SK-N-SH (cell line): ENCODE results near the gene MPDU1. TPM values are rescaled to one million over a fixed set of nuclear protein-coding genes. Genes with fewer than 3 reads are reported as not detected.

Source experiments
- CTCF ChIA-PET: fragments of 300-600, 350-600 bp; formaldehyde crosslinking; extraction: SDS; loops from one replicate; lab custom pipeline; 2021; lab: Yijun Ruan, JAX
- POLR2A ChIA-PET: fragments of 350-600 bp; sonication (Branson Sonifier 250); formaldehyde crosslinking; extraction: SDS; loops from one replicate; lab custom pipeline; 2020; ENCODE audit warnings: antibody characterized with exemption, inconsistent platforms; lab: Yijun Ruan, JAX
- DNase-seq: peaks from one replicate; pipeline ENCODE4 v3.0.0; 2012
- H2AFZ ChIP-seq: fragments of 200-600 bp; sonication (generic); 2 replicates; pipeline ENCODE4 v1.8.1; 2016; ENCODE audit warnings: antibody characterized with exemption, mild to moderate bottlenecking, low read depth
- H3F3A ChIP-seq: fragments of 200-600 bp; sonication (generic); replicated peaks from 2 replicates; pipeline ENCODE3; 2016; ENCODE audit warnings: antibody characterized with exemption, mild to moderate bottlenecking; ENCODE audit not compliant: insufficient read depth
- H3K27ac ChIP-seq, 2 experiments: fragments of 200-500 bp in 1 of 2; fragments of 200-600 bp in 1 of 2; sonication (Bioruptor generic) in 1 of 2; sonication (generic), shearing (Covaris generic) in 1 of 2; 2 replicates each; pipeline versions ENCODE4 v1.5.1 to v1.6.1; 2014 to 2016; ENCODE audit warnings: low read depth in 2 of 2, inconsistent platforms in 1 of 2, low read length in 1 of 2, mild to moderate bottlenecking in 1 of 2, mixed read lengths in 1 of 2
- H3K27me3 ChIP-seq: fragments of 200-600 bp; sonication (generic), shearing (Covaris generic); 2 replicates; pipeline ENCODE4 v1.6.1; 2016; ENCODE audit warnings: mixed run types; ENCODE audit not compliant: insufficient read depth
- H3K36me3 ChIP-seq, 2 experiments: fragments of 200-500 bp in 1 of 2; fragments of 200-600 bp in 1 of 2; sonication (Bioruptor generic) in 1 of 2; sonication (generic) in 1 of 2; replicated peaks in 1 of 2; 2 replicates each; pipeline versions ENCODE3 to v1.5.1; 2014 to 2016; ENCODE audit warnings: low read length in 1 of 2, mild to moderate bottlenecking in 1 of 2; ENCODE audit not compliant: insufficient read depth in 2 of 2, control insufficient read depth in 1 of 2
- H3K4me1 ChIP-seq, 2 experiments: fragments of 200-500 bp in 1 of 2; fragments of 200-600 bp in 1 of 2; sonication (Bioruptor generic) in 1 of 2; sonication (generic), shearing (Covaris generic) in 1 of 2; 2 replicates each; pipeline versions ENCODE4 v1.5.1 to v1.6.1; 2014 to 2016; ENCODE audit warnings: low read depth in 1 of 2, low read length in 1 of 2, mixed run types in 1 of 2; ENCODE audit not compliant: insufficient read depth in 2 of 2, control insufficient read depth in 1 of 2
- H3K4me2 ChIP-seq: fragments of 200-600 bp; sonication (generic), shearing (Covaris generic); 2 replicates; pipeline ENCODE4 v1.6.1; 2017; ENCODE audit warnings: mixed run types
- H3K4me3 ChIP-seq, 2 experiments: fragments of 200-500 bp in 1 of 2; fragments of 200-600 bp in 1 of 2; sonication (Bioruptor generic) in 1 of 2; sonication (generic), shearing (Covaris generic) in 1 of 2; 2 replicates each; pipeline versions ENCODE4 v1.5.1 to v1.8.1; 2014 to 2016; ENCODE audit warnings: low read depth in 2 of 2, inconsistent platforms in 1 of 2, low read length in 1 of 2, mild to moderate bottlenecking in 1 of 2, mixed read lengths in 1 of 2, moderate library complexity in 1 of 2
- H3K79me2 ChIP-seq: fragments of 200-600 bp; sonication (generic); 2 replicates; pipeline ENCODE4 v1.8.1; 2017; ENCODE audit warnings: mild to moderate bottlenecking; ENCODE audit not compliant: insufficient read depth
- H3K9ac ChIP-seq: fragments of 200-600 bp; sonication (generic); 2 replicates; pipeline ENCODE4 v1.6.1; 2017; ENCODE audit warnings: mixed run types
- H3K9me2 ChIP-seq: fragments of 200-600 bp; sonication (generic); 2 replicates; pipeline ENCODE4 v1.6.1; 2017; ENCODE audit warnings: mixed run types
- H3K9me3 ChIP-seq: fragments of 200-600 bp; sonication (generic); 2 replicates; pipeline ENCODE4 v1.6.1; 2017; ENCODE audit warnings: mixed run types, mild to moderate bottlenecking, moderate library complexity
- H4K20me1 ChIP-seq: fragments of 200-600 bp; sonication (generic); 2 replicates; pipeline ENCODE4 v1.6.1; 2017; ENCODE audit warnings: mild to moderate bottlenecking, mixed run types; ENCODE audit not compliant: insufficient read depth
- CHD2 ChIP-seq: fragments of 150-350 bp; IDR thresholded peaks from 2 replicates; pipeline ENCODE4 v1.6.1; 2018; ENCODE audit warnings: low read length; ENCODE audit not compliant: partially characterized antibody
- EP300 ChIP-seq, 2 experiments: IDR thresholded peaks; 2 replicates each; pipeline versions ENCODE4 v1.4.0 to v1.6.1; 2012; ENCODE audit warnings: borderline replicate concordance in 1 of 2, low read depth in 1 of 2, low read length in 1 of 2
- EZH2phosphoT487 ChIP-seq: fragments of 200-600 bp; sonication (generic); IDR thresholded peaks from 2 replicates; pipeline ENCODE4 v1.6.1; 2017; ENCODE audit warnings: low read depth, mixed run types, mild to moderate bottlenecking, antibody characterized with exemption, moderate library complexity, borderline replicate concordance
- FOSL2 ChIP-seq: IDR thresholded peaks from 2 replicates; pipeline ENCODE4 v1.4.0; 2012; ENCODE audit warnings: low read depth, mild to moderate bottlenecking, moderate library complexity, borderline replicate concordance
- FOXJ3 ChIP-seq: sonication (generic); formaldehyde crosslinking; IDR thresholded peaks from 2 replicates; pipeline ENCODE4 v1.5.1; 2020; ENCODE audit warnings: mild to moderate bottlenecking, missing genetic modification reagents
- GATA2 ChIP-seq: sonication (generic); formaldehyde crosslinking; IDR thresholded peaks from 2 replicates; pipeline ENCODE4 v1.5.0; 2020; ENCODE audit warnings: mild to moderate bottlenecking, missing genetic modification reagents
- IRF3 ChIP-seq: fragments of 150-350 bp; IDR thresholded peaks from 2 replicates; pipeline ENCODE4 v1.6.1; 2016; ENCODE audit warnings: mild to moderate bottlenecking, low read depth, low read length
- JUND ChIP-seq: IDR thresholded peaks from 2 replicates; pipeline ENCODE4 v1.4.0; 2012
- NRF1 ChIP-seq: IDR thresholded peaks from 2 replicates; pipeline ENCODE4 v1.6.1; 2012; ENCODE audit warnings: low read depth, mild to moderate bottlenecking, low read length
- POLR2AphosphoS5 ChIP-seq: IDR thresholded peaks from 2 replicates; pipeline ENCODE4 v1.6.1; 2012; ENCODE audit warnings: low read depth, low read length
- RCOR1 ChIP-seq: fragments of 150-350 bp; IDR thresholded peaks from 2 replicates; pipeline ENCODE4 v1.6.1; 2017; ENCODE audit warnings: antibody characterized with exemption, low read length
- SMC3 ChIP-seq: IDR thresholded peaks from 2 replicates; pipeline ENCODE4 v1.6.1; 2012; ENCODE audit warnings: low read depth, low read length, improper control_type of control experiment
- TCF12 ChIP-seq: IDR thresholded peaks from 2 replicates; pipeline ENCODE4 v1.4.0; 2012
- WGBS: methylation state at CpG from one replicate; pipeline ENCODE4 v1.1.6; 2017; ENCODE audit warnings: low lambda C conversion rate; 5-methylcytosine and 5-hydroxymethylcytosine counted together
- polyA plus RNA-seq, 3 experiments: library from polyadenylated mRNA; depleted of rRNA; stranded (reverse); fragments of >200 nt; gene quantifications; 2 replicates each; pipeline ENCODE4 v1.2.3, GENCODE V29; 2012
- TF ChIP-seq, protein P1 (sequence below): IDR thresholded peaks from 2 replicates; pipeline ENCODE4 v1.4.0; 2012; ENCODE audit warnings: low read depth
- TF ChIP-seq, protein P2 (sequence below): IDR thresholded peaks from 2 replicates; pipeline ENCODE4 v1.4.0; 2012; ENCODE audit warnings: low read depth, borderline replicate concordance
- TF ChIP-seq, protein P3 (sequence below): IDR thresholded peaks from 2 replicates; pipeline ENCODE4; 2012
- TF ChIP-seq, protein P4 (sequence below): IDR thresholded peaks from 2 replicates; pipeline ENCODE4 v1.4.0; 2012; ENCODE audit warnings: low read depth, borderline replicate concordance
- TF ChIP-seq, protein P5 (sequence below): fragments of 200-600 bp; sonication (generic); IDR thresholded peaks from 2 replicates; pipeline ENCODE4 v1.6.1; 2017; ENCODE audit warnings: antibody characterized with exemption, mild to moderate bottlenecking, moderate library complexity

MPDU1 gene
- polyA plus RNA-seq, 1 of the 3 experiments (the other 2 are of a cell fraction): 126 TPM

GRCh38 chr17:7579001-7579833, 4.4 kb upstream of the MPDU1 start, which contains the start of gene CD68 (continued):
- TF ChIP-seq IRF3 (no peak), JUND (peak; percentile 65)
- TF ChIP-seq, protein P1, sequence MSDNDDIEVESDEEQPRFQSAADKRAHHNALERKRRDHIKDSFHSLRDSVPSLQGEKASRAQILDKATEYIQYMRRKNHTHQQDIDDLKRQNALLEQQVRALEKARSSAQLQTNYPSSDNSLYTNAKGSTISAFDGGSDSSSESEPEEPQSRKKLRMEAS: peak; percentile 73

DNA sequence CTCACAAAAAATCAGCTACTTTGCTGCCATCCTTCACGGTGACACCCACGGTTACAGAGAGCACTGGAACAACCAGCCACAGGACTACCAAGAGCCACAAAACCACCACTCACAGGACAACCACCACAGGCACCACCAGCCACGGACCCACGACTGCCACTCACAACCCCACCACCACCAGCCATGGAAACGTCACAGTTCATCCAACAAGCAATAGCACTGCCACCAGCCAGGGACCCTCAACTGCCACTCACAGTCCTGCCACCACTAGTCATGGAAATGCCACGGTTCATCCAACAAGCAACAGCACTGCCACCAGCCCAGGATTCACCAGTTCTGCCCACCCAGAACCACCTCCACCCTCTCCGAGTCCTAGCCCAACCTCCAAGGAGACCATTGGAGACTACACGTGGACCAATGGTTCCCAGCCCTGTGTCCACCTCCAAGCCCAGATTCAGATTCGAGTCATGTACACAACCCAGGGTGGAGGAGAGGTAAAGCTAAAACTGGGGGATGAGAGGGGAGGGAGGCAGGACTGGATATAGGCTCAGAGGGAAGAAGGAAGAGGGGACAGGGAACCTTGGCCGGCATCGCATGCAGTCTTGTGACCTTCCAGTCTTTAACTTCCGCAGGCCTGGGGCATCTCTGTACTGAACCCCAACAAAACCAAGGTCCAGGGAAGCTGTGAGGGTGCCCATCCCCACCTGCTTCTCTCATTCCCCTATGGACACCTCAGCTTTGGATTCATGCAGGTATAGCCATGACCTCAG, 3.6 kb upstream of the MPDU1 start:
- Histone ChIP-seq H3K36me3 (peaks cover 40% of the 10 kb centered on the region in 2 experiments), H4K20me1 (peaks cover 41% of the 10 kb centered on the region), H3K9ac (peak overlapping the region; percentile 45; the same call in 1 of the 2 replicates), H3K4me3 (peak overlapping the region in 1 of 2 experiments; percentile 2; a peak in 1 of 4 replicates), H3K4me1 (peaks cover 31% of the 10 kb centered on the region in 2 experiments), H3K4me2 (peak overlapping the region; percentile 23; the same call in 1 of the 2 replicates), H3K9me2 (no peaks in the 10 kb centered on the region), H3K79me2 (peaks cover 72% of the 10 kb centered on the region), H3K9me3 (no peaks in the 10 kb centered on the region), H3F3A (peaks cover 50% of the 10 kb centered on the region), H3K27ac (peak overlapping the region in 1 of 2 experiments; percentile 79; a peak in 2 of 4 replicates), H3K27me3 (no peaks in the 10 kb centered on the region), H2AFZ (no peak overlapping the region)
- WGBS: 88% methylated on average over 6 of the region's 12 CpGs
- ChIA-PET CTCF (interaction anchor here (1.2 to 2.5 kb wide), 3 partner anchors 9 to 108 kb away, joined by 3 to 18 read pairs (median 10); partner anchors contain the start of genes SOX15, TP53 and WRAP53), POLR2A (interaction anchor here (0.6 to 2.4 kb wide), 5 partner anchors 9 to 107 kb away, joined by 3 to 5 read pairs (median 3); partner anchors contain the start of genes FXR2 and TP53)
- no peak for DNase-seq
- no peak for TF ChIP-seq FOXJ3 (CRISPR knock-in tag)
- no peak for TF ChIP-seq GATA2 (CRISPR knock-in tag)
- TF ChIP-seq NRF1: no peak
- no peak for TF ChIP-seq TCF12
- no peak for TF ChIP-seq RCOR1
- TF ChIP-seq, protein P2, sequence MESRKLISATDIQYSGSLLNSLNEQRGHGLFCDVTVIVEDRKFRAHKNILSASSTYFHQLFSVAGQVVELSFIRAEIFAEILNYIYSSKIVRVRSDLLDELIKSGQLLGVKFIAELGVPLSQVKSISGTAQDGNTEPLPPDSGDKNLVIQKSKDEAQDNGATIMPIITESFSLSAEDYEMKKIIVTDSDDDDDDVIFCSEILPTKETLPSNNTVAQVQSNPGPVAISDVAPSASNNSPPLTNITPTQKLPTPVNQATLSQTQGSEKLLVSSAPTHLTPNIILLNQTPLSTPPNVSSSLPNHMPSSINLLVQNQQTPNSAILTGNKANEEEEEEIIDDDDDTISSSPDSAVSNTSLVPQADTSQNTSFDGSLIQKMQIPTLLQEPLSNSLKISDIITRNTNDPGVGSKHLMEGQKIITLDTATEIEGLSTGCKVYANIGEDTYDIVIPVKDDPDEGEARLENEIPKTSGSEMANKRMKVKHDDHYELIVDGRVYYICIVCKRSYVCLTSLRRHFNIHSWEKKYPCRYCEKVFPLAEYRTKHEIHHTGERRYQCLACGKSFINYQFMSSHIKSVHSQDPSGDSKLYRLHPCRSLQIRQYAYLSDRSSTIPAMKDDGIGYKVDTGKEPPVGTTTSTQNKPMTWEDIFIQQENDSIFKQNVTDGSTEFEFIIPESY: no peak
- TF ChIP-seq FOSL2: no peak
- TF ChIP-seq, protein P3, sequence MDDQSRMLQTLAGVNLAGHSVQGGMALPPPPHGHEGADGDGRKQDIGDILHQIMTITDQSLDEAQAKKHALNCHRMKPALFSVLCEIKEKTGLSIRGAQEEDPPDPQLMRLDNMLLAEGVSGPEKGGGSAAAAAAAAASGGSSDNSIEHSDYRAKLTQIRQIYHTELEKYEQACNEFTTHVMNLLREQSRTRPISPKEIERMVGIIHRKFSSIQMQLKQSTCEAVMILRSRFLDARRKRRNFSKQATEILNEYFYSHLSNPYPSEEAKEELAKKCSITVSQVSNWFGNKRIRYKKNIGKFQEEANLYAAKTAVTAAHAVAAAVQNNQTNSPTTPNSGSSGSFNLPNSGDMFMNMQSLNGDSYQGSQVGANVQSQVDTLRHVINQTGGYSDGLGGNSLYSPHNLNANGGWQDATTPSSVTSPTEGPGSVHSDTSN: no peak; the same call in 1 of the 2 replicates
- TF ChIP-seq, protein P4, sequence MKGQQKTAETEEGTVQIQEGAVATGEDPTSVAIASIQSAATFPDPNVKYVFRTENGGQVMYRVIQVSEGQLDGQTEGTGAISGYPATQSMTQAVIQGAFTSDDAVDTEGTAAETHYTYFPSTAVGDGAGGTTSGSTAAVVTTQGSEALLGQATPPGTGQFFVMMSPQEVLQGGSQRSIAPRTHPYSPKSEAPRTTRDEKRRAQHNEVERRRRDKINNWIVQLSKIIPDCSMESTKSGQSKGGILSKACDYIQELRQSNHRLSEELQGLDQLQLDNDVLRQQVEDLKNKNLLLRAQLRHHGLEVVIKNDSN: no peak
- no peak for TF ChIP-seq IRF3
- TF ChIP-seq, protein P5, sequence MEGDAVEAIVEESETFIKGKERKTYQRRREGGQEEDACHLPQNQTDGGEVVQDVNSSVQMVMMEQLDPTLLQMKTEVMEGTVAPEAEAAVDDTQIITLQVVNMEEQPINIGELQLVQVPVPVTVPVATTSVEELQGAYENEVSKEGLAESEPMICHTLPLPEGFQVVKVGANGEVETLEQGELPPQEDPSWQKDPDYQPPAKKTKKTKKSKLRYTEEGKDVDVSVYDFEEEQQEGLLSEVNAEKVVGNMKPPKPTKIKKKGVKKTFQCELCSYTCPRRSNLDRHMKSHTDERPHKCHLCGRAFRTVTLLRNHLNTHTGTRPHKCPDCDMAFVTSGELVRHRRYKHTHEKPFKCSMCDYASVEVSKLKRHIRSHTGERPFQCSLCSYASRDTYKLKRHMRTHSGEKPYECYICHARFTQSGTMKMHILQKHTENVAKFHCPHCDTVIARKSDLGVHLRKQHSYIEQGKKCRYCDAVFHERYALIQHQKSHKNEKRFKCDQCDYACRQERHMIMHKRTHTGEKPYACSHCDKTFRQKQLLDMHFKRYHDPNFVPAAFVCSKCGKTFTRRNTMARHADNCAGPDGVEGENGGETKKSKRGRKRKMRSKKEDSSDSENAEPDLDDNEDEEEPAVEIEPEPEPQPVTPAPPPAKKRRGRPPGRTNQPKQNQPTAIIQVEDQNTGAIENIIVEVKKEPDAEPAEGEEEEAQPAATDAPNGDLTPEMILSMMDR: no peak
- TF ChIP-seq EP300 (IDR thresholded peaks at IDR 0.05; ENCODE audit: borderline replicate concordance in 1 of 2, low read depth in 1 of 2, low read length in 1 of 2): no peak
- TF ChIP-seq EZH2phosphoT487: no peak
- TF ChIP-seq, protein P1: no peak
- TF ChIP-seq JUND: no peak
- no peak for TF ChIP-seq POLR2AphosphoS5
- TF ChIP-seq SMC3: no peak
- TF ChIP-seq CHD2: no peak
